Endothelial cell of umbilical vein (primary cell): ENCODE data around the gene TNNT3.

Source experiments
- POLR2A ChIP-seq: IDR thresholded peaks from 2 replicates; pipeline ENCODE4 v1.6.1; 2012; ENCODE audit warnings: low read depth, mild to moderate bottlenecking, control low read depth, low read length
- TF ChIP-seq, protein P1 (sequence below), 2 donors: IDR thresholded peaks; 1 replicate in 1 of 2; 2 replicates in 1 of 2; pipeline ENCODE4 v1.5.1; 2011; ENCODE audit warnings: low read length in 2 of 2, mild to moderate bottlenecking in 2 of 2, moderate library complexity in 2 of 2, control low read depth in 1 of 2, inconsistent platforms in 1 of 2, low read depth in 1 of 2; ENCODE audit not compliant: insufficient read depth in 1 of 2; ENCODE audit errors: extremely low read depth in 1 of 2

DNA sequence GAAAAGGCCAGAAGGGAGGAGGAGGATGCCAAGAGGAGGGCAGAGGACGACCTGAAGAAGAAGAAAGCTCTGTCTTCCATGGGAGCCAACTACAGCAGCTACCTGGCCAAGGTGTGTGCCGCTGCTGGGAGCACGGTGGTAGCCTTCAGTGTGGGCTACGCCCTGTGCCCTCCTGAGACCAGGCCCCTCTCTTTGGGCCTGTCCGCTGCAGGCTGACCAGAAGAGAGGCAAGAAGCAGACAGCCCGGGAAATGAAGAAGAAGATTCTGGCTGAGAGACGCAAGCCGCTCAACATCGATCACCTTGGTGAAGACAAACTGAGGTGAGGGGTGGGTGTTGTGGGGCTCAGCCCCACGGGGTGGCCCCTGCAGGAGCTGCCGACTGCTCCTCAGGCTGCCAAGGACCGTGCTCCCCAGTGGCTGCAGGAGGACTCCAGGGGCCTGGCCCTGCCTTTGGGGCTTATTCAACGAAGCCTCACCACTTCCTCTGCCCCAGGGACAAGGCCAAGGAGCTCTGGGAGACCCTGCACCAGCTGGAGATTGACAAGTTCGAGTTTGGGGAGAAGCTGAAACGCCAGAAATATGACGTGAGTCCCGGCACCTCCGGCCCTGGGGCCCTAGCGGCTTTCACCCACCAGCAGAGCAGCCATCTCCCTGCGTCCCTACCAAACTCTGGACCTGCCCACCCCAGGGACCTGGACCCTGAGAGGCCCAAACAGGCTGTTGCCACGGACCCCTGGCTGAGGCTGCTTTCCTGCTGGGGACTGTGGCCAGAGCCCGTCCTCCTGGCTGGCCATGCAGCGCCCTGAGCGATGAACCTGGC is 15.0 kb downstream of the TNNT3 start:
- TF ChIP-seq, protein P1, sequence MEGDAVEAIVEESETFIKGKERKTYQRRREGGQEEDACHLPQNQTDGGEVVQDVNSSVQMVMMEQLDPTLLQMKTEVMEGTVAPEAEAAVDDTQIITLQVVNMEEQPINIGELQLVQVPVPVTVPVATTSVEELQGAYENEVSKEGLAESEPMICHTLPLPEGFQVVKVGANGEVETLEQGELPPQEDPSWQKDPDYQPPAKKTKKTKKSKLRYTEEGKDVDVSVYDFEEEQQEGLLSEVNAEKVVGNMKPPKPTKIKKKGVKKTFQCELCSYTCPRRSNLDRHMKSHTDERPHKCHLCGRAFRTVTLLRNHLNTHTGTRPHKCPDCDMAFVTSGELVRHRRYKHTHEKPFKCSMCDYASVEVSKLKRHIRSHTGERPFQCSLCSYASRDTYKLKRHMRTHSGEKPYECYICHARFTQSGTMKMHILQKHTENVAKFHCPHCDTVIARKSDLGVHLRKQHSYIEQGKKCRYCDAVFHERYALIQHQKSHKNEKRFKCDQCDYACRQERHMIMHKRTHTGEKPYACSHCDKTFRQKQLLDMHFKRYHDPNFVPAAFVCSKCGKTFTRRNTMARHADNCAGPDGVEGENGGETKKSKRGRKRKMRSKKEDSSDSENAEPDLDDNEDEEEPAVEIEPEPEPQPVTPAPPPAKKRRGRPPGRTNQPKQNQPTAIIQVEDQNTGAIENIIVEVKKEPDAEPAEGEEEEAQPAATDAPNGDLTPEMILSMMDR (IDR thresholded peaks at IDR 0.05; ENCODE audit: extremely low read depth in 1 of 2, insufficient read depth in 1 of 2, low read depth in 1 of 2, low read length in 2 of 2), result no peak
- no peak for TF ChIP-seq POLR2A
